ACHN (cell line): ENCODE measurements around the gene CDK5.

Experiments
- DNase-seq: peaks from one replicate; pipeline ENCODE4 v3.0.0-alpha.2; 2015
- in situ Hi-C: cut with HindIII; loops from 2 replicates; pipeline ENCODE4 v1.10.0; 2017; ENCODE audit warnings: low sequenced_read_pairs, low pct_ligation_motif_present, low pct_unique_long_range_greater_than_20kb

The CDK5 gene

GRCh38 chr7:151061213-151062110 lies 3.8 kb upstream of the CDK5 start:
- in situ Hi-C loops = no loop called here
- no peak for DNase-seq

GRCh38 chr7:151060416-151061212 lies 2.9 kb upstream of the CDK5 start:
- in situ Hi-C loops = no loop called here
- DNase-seq = peak; percentile 83

- in situ Hi-C loops = no loop called here
- peak; percentile 51 for DNase-seq
Observed at GRCh38 chr7:151060113-151060415, 2.4 kb upstream of the CDK5 start.

GRCh38 chr7:151059367-151060112 lies 1.8 kb upstream of the CDK5 start, which contains the start of gene SLC4A2:
TSS of gene SLC4A2 (plus strand) at chr7:151059589. CDS start at chr7:151061988, 2,399 bp downstream.
- DNase-seq = peak; percentile 87

GRCh38 chr7:151058781-151059366 lies 1.2 kb upstream of the CDK5 start:
- peak; percentile 50 for DNase-seq
- in situ Hi-C loops = no loop called here

More at GRCh38 chr7:151059367-151060112, 1.8 kb upstream of the CDK5 start, which contains the start of gene SLC4A2:
- in situ Hi-C loops = no loop called here

GRCh38 chr7:151057989-151058780 lies 488 bp upstream of the CDK5 start:
- DNase-seq = peak; percentile 100
- in situ Hi-C loops = no loop called here

GRCh38 chr7:151056666-151057505 lies 811 bp downstream of the CDK5 start:
- in situ Hi-C loops = no loop called here
- no peak for DNase-seq

- no peak for DNase-seq
- in situ Hi-C loops = no loop called here
Observed at GRCh38 chr7:151056283-151056665, 1.4 kb downstream of the CDK5 start.

GRCh38 chr7:151053751-151054150 lies 3.9 kb downstream of the CDK5 start:
- no peak for DNase-seq
- in situ Hi-C loops = no loop called here

GRCh38 chr7:151053096-151053495 lies 4.6 kb downstream of the CDK5 start:
- DNase-seq = no peak
- in situ Hi-C loops = no loop called here

- DNase-seq = peak; percentile 77
- in situ Hi-C loops = no loop called here
Observed at GRCh38 chr7:151051108-151051507, 6.6 kb downstream of the CDK5 start.

GRCh38 chr7:151048911-151049463 lies 8.7 kb downstream of the CDK5 start:
- in situ Hi-C loops = no loop called here
- no peak for DNase-seq

GRCh38 chr7:151047976-151048815 lies 9.5 kb downstream of the CDK5 start, which contains the start of gene ASIC3:
TSS of gene ASIC3 (plus strand) at chr7:151048531. CDS start at chr7:151048886, 355 bp downstream.
- no peak for DNase-seq
- in situ Hi-C loops = no loop called here

- in situ Hi-C loops = no loop called here
- no peak for DNase-seq
Observed at GRCh38 chr7:151046603-151047573, 10.8 kb downstream of the CDK5 start.

GRCh38 chr7:151045967-151046366 lies 11.7 kb downstream of the CDK5 start:
- DNase-seq = no peak
- in situ Hi-C loops = no loop called here
